GM21360 (cell line): ENCODE data around the gene LTB4R2.

Source experiments
- ATAC-seq: cut with Tn5 transposase; IDR thresholded peaks from one replicate; pipeline ENCODE4 v1.9.1; 2021; ENCODE audit warnings: mild to moderate bottlenecking, moderate library complexity; ENCODE audit not compliant: unreplicated experiment

LTB4R2 gene

GRCh38 chr14:24274101-24274543 is 35.8 kb upstream of the LTB4R2 start:
- ATAC-seq: peak; percentile 44

- no peak for ATAC-seq
These were observed 32.9 kb upstream of the LTB4R2 start for GRCh38 chr14:24277071-24277470.

GRCh38 chr14:24277606-24278321 is 32.2 kb upstream of the LTB4R2 start:
- ATAC-seq: no peak

GRCh38 chr14:24278424-24278823 is 31.5 kb upstream of the LTB4R2 start:
- ATAC-seq: no peak

- ATAC-seq: peak; percentile 55
These were observed 30.4 kb upstream of the LTB4R2 start for GRCh38 chr14:24279301-24280186.

- no peak for ATAC-seq
These were observed 29.0 kb upstream of the LTB4R2 start for GRCh38 chr14:24280797-24281460.

- ATAC-seq: no peak
These were observed 28.3 kb upstream of the LTB4R2 start for GRCh38 chr14:24281636-24282035.

GRCh38 chr14:24282736-24283135 is 27.2 kb upstream of the LTB4R2 start:
- no peak for ATAC-seq

- no peak for ATAC-seq
These were observed 26.0 kb upstream of the LTB4R2 start for GRCh38 chr14:24283796-24284460.

- ATAC-seq: no peak
These were observed 25.4 kb upstream of the LTB4R2 start for GRCh38 chr14:24284501-24285035.

- ATAC-seq: no peak
These were observed 24.6 kb upstream of the LTB4R2 start for GRCh38 chr14:24285351-24285750.

GRCh38 chr14:24286996-24287395 is 22.9 kb upstream of the LTB4R2 start:
- no peak for ATAC-seq

- peak; percentile 61 for ATAC-seq
These were observed 20.2 kb upstream of the LTB4R2 start for GRCh38 chr14:24289649-24290280.

- no peak for ATAC-seq
These were observed 19.2 kb upstream of the LTB4R2 start for GRCh38 chr14:24290746-24291145.

GRCh38 chr14:24291446-24292117 is 18.4 kb upstream of the LTB4R2 start:
- ATAC-seq: no peak

- ATAC-seq: no peak
These were observed 17.7 kb upstream of the LTB4R2 start for GRCh38 chr14:24292118-24292807.

- ATAC-seq: no peak
These were observed 16.4 kb upstream of the LTB4R2 start for GRCh38 chr14:24293525-24293924.

- ATAC-seq: peak; percentile 53
These were observed 13.4 kb upstream of the LTB4R2 start for GRCh38 chr14:24296341-24297157.
